Activated CD8-positive, alpha-beta T cell treated with anti-CD3 and anti-CD28 coated beads, Interleukin-2, amount 10 ng/mL, durations not matched to agents 7 days and 5 days (primary cell): ENCODE data around the gene TMEM39A. TPM values are rescaled to one million over a fixed set of nuclear protein-coding genes. Genes with fewer than 3 reads are reported as not detected.

Source experiments
- ATAC-seq: fragments of 150-1000 bp; cut with Tn5 transposase; one replicate; pipeline ENCODE4 v1.10.0; 2021; ENCODE audit warnings: moderate library complexity
- CTCF ChIA-PET: fragments of 350-600 bp; sonication (Branson Sonifier 250); formaldehyde crosslinking; loops from one replicate; lab custom pipeline; 2021; ENCODE audit warnings: antibody characterized with exemption; lab: Charles Lee
- POLR2A ChIA-PET: fragments of 350-600 bp; sonication (Branson Sonifier 250); formaldehyde crosslinking; loops from one replicate; lab custom pipeline; 2021; ENCODE audit warnings: antibody characterized with exemption; lab: Charles Lee
- DNase-seq: peaks from one replicate; pipeline ENCODE4 v3.0.0-alpha.2; 2020
- H3K27ac Mint-ChIP-seq: one replicate; pipeline ENCODE4 v1.8.0; 2021; ENCODE audit warnings: mild to moderate bottlenecking, mixed read lengths
- H3K27me3 Mint-ChIP-seq: one replicate; pipeline ENCODE4 v1.8.0; 2021; ENCODE audit warnings: low read depth, mixed read lengths
- H3K36me3 Mint-ChIP-seq: one replicate; pipeline ENCODE4 v1.8.0; 2021; ENCODE audit warnings: low read depth, mixed read lengths
- H3K4me1 Mint-ChIP-seq: one replicate; pipeline ENCODE4 v1.8.0; 2021; ENCODE audit warnings: low read depth, mixed read lengths
- H3K4me3 Mint-ChIP-seq: one replicate; pipeline ENCODE4 v1.8.0; 2021; ENCODE audit warnings: mild to moderate bottlenecking, mixed read lengths
- H3K9me3 Mint-ChIP-seq: one replicate; pipeline ENCODE4 v1.8.0; 2022; ENCODE audit warnings: mixed read lengths; ENCODE audit not compliant: insufficient read depth
- total RNA-seq, 2 experiments: library from RNA; stranded (reverse); gene quantifications; one replicate each; pipeline ENCODE4 v1.2.3, GENCODE V29; 2021

Gene TMEM39A
- total RNA-seq, 2 experiments from 2014 or later: 30.5 to 31.2 TPM

DNA sequence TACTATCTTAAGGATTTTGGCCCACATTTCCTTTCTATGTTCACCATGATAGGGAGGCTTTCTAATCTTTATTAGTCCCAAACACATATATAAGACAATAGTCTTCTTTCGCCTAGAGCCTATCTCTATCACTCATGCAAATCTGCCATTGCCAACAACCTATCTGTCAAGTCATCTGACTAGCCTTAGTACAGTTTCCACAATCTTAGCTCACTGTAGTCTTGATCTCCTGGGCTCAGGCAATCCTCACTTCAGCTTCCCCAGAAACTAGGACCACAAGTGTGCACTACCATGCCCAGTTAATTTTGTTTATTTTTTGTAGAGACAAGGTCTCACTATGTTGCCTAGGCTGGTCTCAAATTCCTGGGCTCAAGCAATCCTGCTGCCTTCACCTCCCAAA is 6.9 kb downstream of the TMEM39A start:
- peaks cover 10% of the 10 kb centered on the region for H3K4me1 Mint-ChIP-seq
- no peak overlapping the region for H3K4me3 Mint-ChIP-seq
- peaks cover 61% of the 10 kb centered on the region for H3K36me3 Mint-ChIP-seq
- ChIA-PET CTCF (no interaction called here), POLR2A (no interaction called here)
- DNase-seq (no peak), ATAC-seq (no peak)
- no peak overlapping the region for H3K27ac Mint-ChIP-seq
- no peaks in the 10 kb centered on the region for H3K9me3 Mint-ChIP-seq
- no peaks in the 10 kb centered on the region for H3K27me3 Mint-ChIP-seq

DNA sequence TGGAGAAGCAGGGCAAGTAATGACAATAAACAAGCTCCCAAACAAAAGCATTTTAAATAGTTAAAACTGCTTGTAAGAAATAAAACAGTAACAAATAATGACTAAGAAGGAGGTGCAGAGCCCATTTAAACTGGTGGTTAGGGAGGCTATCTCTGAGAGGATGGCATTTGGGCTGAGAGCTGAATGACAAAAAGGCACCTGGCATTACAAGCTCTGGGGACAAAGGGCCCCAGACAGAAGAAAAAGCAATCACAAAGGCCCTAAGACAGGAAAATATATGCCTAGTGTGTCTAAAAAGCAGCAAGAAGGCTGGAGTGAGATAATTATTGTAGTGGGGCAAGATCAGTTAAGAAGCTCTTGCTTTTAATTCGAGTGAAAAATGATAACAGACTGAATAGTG is 9.6 kb downstream of the TMEM39A start:
- Mint-ChIP-seq H3K9me3 (no peaks in the 10 kb centered on the region), H3K4me3 (no peak overlapping the region), H3K27ac (no peak overlapping the region), H3K27me3 (no peaks in the 10 kb centered on the region), H3K4me1 (no peaks in the 10 kb centered on the region), H3K36me3 (peaks cover 54% of the 10 kb centered on the region)
- POLR2A ChIA-PET: interaction anchor here (1.6 kb wide), 1 partner anchor 10 kb away, joined by 6 read pairs; the partner anchor contains the start of gene TMEM39A
- CTCF ChIA-PET: no interaction called here
- ATAC-seq (no peak), DNase-seq (no peak)

DNA sequence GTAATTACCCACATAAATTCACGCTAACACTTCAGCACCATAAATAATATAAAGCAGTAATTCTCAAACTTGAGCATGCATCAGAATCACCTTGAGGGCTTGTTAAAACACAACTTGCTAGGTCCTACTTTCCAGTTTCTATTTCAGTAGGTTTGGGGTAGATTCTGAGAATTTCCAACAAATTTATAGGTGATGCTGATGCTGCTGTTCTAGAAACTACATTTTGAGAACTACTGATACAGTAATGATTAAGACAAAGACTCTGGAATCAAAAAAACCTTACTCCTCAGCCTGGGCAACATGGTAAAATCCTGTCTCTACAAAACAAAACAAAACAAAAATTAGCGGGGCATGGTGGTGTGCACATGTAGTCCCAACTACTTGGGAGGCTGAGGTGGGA is 18.8 kb downstream of the TMEM39A start:
- DNase-seq (no peak), ATAC-seq (no peak)
- no peaks in the 10 kb centered on the region for H3K27me3 Mint-ChIP-seq
- H3K4me3 Mint-ChIP-seq: no peak overlapping the region
- ChIA-PET POLR2A (no interaction called here), CTCF (no interaction called here)
- peaks cover 60% of the 10 kb centered on the region for H3K36me3 Mint-ChIP-seq
- no peaks in the 10 kb centered on the region for H3K9me3 Mint-ChIP-seq
- H3K4me1 Mint-ChIP-seq: peaks cover 8% of the 10 kb centered on the region
- no peak overlapping the region for H3K27ac Mint-ChIP-seq

DNA sequence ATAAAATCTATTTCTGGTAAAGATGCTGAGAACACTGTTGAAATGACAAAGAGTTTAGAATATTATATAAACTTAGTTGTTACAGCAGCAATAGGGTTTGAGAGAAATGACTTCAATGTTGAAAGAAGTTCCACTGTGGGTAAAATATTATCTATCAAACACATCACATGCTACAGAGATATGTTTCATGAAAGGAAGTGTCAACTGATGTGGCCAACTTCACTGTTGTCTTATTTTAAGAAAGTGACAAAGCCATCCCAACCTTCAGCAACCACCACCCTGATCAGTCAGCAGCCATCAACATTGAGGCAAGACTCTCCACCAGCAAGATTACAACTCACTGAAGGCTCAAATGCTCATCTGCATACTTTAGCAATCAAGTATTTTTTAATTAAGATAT is 20.2 kb downstream of the TMEM39A start:
- H3K4me1 Mint-ChIP-seq: peaks cover 8% of the 10 kb centered on the region
- H3K27me3 Mint-ChIP-seq: no peaks in the 10 kb centered on the region
- no peak overlapping the region for H3K27ac Mint-ChIP-seq
- CTCF ChIA-PET: no interaction called here
- peaks cover 63% of the 10 kb centered on the region for H3K36me3 Mint-ChIP-seq
- POLR2A ChIA-PET: no interaction called here
- ATAC-seq (no peak), DNase-seq (no peak)
- H3K9me3 Mint-ChIP-seq: no peaks in the 10 kb centered on the region
- no peak overlapping the region for H3K4me3 Mint-ChIP-seq

DNA sequence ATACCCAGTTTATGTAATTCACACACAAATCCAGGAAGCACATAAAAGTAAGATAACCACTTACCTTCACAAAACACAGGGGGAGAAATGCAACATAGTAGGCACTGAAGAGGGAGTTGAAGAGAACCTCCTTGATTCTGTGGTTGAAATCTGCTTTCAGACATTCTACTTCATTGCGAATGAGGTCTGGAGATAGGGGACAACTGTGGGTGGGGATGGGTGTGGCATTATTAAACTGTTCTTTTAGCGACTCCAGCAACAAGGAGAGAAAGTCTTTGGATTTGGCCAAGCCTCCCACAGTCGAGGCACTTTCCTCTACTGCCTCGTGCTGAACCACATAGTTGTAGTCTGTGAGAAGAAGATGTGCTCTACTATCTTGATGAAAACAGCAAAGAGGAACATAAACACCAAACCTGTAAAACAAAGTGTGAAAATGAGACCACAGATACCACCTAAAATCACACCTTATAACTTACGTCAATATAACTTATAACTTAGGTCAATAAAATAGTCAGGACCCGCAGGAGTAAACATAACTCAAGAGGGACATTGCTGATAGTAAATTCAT is 25.6 kb downstream of the TMEM39A start:
- ATAC-seq (no peak), DNase-seq (no peak)
- Mint-ChIP-seq H3K27ac (no peak overlapping the region), H3K4me3 (no peak overlapping the region), H3K36me3 (peaks cover 76% of the 10 kb centered on the region), H3K4me1 (no peaks in the 10 kb centered on the region), H3K9me3 (no peaks in the 10 kb centered on the region), H3K27me3 (no peaks in the 10 kb centered on the region)
- POLR2A ChIA-PET: interaction anchor here (0.6 kb wide), 2 partner anchors 42 to 778 kb away, joined by 3 read pairs; no protein-coding TSS in a partner anchor
- CTCF ChIA-PET: no interaction called here

DNA sequence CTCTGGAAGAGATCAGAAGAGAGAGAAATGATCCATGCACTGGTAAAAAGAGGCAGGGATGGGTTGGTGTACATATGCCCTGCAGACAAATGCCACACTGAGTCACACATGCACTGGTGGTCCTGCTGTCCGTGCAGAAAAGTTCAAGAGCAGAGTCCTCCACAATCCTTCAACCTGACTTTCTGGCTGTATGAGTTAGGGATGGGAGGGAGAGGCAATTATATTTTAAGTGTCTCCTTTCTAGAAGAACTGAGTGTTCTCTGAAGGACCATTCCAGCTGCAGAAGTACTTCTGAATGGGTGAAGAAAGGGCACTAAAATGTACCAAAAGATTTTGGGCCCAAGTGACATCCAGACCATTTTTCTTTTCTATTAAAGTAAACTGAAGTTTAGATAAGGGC is 26.4 kb downstream of the TMEM39A start:
- DNase-seq (no peak), ATAC-seq (no peak)
- no peak overlapping the region for H3K27ac Mint-ChIP-seq
- POLR2A ChIA-PET: interaction anchor here (0.6 kb wide), 1 partner anchor 42 kb away, joined by 3 read pairs; no protein-coding TSS in a partner anchor
- no peaks in the 10 kb centered on the region for H3K27me3 Mint-ChIP-seq
- CTCF ChIA-PET: interaction anchor here (1.1 kb wide), 1 partner anchor 163 kb away, joined by 3 read pairs; no protein-coding TSS in a partner anchor
- H3K4me1 Mint-ChIP-seq: no peaks in the 10 kb centered on the region
- H3K36me3 Mint-ChIP-seq: peaks cover 72% of the 10 kb centered on the region
- H3K9me3 Mint-ChIP-seq: no peaks in the 10 kb centered on the region
- H3K4me3 Mint-ChIP-seq: no peak overlapping the region

DNA sequence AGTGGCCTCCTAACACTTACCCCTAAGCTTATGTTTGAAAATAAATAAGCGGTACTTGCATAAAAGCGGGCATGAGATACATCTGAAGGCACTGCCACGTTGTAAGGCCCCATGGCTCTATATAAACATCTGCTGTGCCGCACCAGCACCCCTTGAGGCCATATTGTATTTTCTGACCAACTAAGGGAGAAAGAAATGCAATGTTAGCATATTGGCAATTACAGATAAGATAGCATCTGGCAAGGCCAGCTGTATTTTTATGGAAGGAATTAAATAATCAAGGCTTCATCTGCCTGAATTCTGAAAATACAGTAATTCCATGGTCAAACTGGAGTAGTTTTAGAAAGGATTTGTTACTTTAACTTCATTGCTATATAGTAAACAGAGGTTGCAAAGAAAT is 28.7 kb downstream of the TMEM39A start:
- peaks cover 73% of the 10 kb centered on the region for H3K36me3 Mint-ChIP-seq
- H3K4me3 Mint-ChIP-seq: no peak overlapping the region
- ChIA-PET CTCF (no interaction called here), POLR2A (no interaction called here)
- no peak for DNase-seq
- no peaks in the 10 kb centered on the region for H3K27me3 Mint-ChIP-seq
- ATAC-seq: no peak
- no peak overlapping the region for H3K27ac Mint-ChIP-seq
- no peaks in the 10 kb centered on the region for H3K4me1 Mint-ChIP-seq
- H3K9me3 Mint-ChIP-seq: no peaks in the 10 kb centered on the region

DNA sequence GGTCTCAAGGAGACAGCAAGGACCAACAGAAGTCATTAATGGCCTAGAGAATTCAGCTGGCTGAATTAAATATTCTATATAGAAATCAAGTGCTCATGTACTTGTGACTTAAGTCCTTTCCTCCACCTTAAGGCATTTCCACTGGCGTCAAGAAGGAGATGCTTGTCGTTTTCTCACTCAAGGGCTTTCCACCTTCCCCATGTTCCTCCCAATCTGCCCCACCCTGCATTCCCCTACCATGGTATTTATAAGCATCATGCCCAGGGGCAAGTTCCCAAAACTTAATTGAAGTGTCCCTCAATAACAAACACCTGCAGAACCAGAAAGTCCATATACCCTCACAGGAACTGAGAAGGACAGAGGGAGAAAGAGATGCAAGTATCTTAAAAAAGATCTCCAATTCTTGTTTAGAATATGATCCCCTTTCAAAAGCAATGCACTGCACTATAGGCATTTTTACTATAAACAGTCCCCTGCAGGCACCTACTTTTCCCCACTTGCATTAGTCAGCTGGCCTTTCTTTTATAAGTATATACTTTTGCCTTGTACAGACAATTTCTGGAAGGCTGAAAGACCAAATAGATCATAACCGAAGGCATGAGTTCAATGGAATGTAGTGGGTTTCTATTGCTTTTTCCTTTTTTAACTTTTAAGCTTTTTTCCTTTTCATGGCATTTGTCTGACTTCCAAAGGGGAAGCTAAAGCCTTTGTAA is 29.6 kb downstream of the TMEM39A start:
- H3K4me3 Mint-ChIP-seq: no peak overlapping the region
- no peaks in the 10 kb centered on the region for H3K4me1 Mint-ChIP-seq
- H3K27ac Mint-ChIP-seq: no peak overlapping the region
- DNase-seq (no peak), ATAC-seq (no peak)
- H3K36me3 Mint-ChIP-seq: peaks cover 81% of the 10 kb centered on the region
- CTCF ChIA-PET: no interaction called here
- no peaks in the 10 kb centered on the region for H3K27me3 Mint-ChIP-seq
- H3K9me3 Mint-ChIP-seq: peaks cover 8% of the 10 kb centered on the region
- POLR2A ChIA-PET: no interaction called here

DNA sequence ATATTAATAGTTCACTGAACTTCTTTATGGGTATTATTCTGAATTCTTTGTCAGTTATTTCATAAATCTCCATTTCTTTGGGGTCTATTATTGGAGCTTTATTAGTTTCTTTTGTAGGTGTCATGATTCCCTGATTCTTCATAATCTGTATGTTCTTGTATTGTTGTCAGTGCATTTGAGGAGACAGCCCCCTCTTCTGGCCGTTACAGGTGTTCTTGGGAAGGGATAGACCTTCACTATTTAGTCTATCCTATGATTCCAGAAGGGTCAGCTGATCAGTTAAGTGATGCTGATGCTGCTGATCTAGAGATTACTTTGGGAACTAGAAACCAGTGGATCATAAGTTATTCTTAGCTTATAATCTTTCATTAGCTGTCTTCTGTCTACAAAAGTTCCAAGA is 34.9 kb downstream of the TMEM39A start:
- H3K4me1 Mint-ChIP-seq: no peaks in the 10 kb centered on the region
- ChIA-PET CTCF (interaction anchor here (0.8 kb wide), 1 partner anchor 13 kb away, joined by 3 read pairs; no protein-coding TSS in a partner anchor), POLR2A (no interaction called here)
- peaks cover 33% of the 10 kb centered on the region for H3K9me3 Mint-ChIP-seq
- peaks cover 58% of the 10 kb centered on the region for H3K36me3 Mint-ChIP-seq
- no peak overlapping the region for H3K4me3 Mint-ChIP-seq
- ATAC-seq (no peak), DNase-seq (no peak)
- H3K27ac Mint-ChIP-seq: no peak overlapping the region
- H3K27me3 Mint-ChIP-seq: no peaks in the 10 kb centered on the region

DNA sequence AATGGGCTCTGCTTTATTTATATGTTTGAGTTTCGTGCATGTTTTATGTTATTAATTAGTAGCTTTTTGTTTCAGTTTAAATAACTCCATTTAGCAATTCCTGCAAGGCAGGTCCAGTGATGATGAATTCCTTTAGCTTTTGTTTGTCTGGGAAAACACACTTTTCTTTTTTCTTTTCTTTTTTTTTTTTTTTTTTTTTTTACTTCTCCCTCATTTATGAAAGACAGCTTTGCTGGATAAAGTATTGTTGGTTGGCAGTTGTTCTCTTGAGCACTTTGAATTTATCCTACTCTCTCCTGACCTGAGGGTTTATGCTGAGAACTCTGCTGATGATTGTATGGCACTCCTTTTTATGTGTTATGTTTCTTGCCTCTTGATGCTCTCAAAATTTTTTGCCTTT is 35.7 kb downstream of the TMEM39A start:
- Mint-ChIP-seq H3K4me3 (no peak overlapping the region), H3K9me3 (peaks cover 33% of the 10 kb centered on the region), H3K4me1 (no peaks in the 10 kb centered on the region), H3K27ac (no peak overlapping the region), H3K27me3 (no peaks in the 10 kb centered on the region), H3K36me3 (peaks cover 50% of the 10 kb centered on the region)
- ChIA-PET CTCF (no interaction called here), POLR2A (no interaction called here)
- no peak for DNase-seq
- ATAC-seq: no peak

DNA sequence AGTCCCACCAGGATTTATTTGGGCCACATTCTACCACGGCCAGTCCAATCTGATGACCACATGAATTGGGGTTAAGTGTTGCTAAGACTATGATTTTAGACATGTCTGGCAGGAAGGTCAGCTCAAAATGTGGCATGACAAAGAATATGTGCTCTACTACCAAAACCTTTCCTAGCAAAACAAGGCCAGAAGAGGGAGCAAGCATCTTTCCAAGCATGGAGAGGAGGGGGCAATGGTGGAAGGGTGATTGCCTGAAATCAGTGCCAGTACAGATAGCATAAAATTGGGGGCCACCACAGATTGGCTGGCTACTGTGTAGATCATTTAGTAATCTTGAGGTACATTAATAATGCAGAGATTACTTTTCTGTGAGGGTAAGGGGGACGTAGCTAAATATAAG is 43.2 kb downstream of the TMEM39A start:
- H3K9me3 Mint-ChIP-seq: no peaks in the 10 kb centered on the region
- no peak overlapping the region for H3K4me3 Mint-ChIP-seq
- POLR2A ChIA-PET: no interaction called here
- H3K4me1 Mint-ChIP-seq: peaks cover 10% of the 10 kb centered on the region
- no peak for DNase-seq
- CTCF ChIA-PET: interaction anchor here (1.2 to 2.3 kb wide), 2 partner anchors 22 to 260 kb away, joined by 3 to 8 read pairs; no protein-coding TSS in a partner anchor
- ATAC-seq: no peak
- no peak overlapping the region for H3K27ac Mint-ChIP-seq
- no peaks in the 10 kb centered on the region for H3K36me3 Mint-ChIP-seq
- no peaks in the 10 kb centered on the region for H3K27me3 Mint-ChIP-seq

DNA sequence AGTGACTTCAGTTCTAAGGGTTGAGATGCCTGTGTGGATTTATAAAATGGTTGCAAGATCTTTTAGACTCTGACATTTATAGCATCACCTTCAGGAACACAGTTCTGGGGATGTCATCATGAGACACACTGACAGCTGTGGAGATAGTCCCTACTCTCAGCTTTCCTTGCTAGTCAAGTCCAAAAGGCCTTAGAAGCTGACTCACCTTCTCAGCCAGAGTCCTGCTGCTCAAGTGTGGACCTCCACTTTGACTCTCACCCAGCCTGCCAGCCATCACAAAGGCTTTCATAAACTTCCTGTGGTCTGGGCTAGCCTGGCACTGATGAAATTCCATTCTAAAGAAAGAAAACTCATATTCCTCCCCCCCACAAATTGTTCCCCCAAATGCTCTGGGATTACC is 44.8 kb downstream of the TMEM39A start:
- H3K36me3 Mint-ChIP-seq: no peaks in the 10 kb centered on the region
- H3K4me1 Mint-ChIP-seq: peaks cover 13% of the 10 kb centered on the region
- H3K4me3 Mint-ChIP-seq: no peak overlapping the region
- ChIA-PET POLR2A (no interaction called here), CTCF (no interaction called here)
- no peak overlapping the region for H3K27ac Mint-ChIP-seq
- DNase-seq (no peak), ATAC-seq (no peak)
- no peaks in the 10 kb centered on the region for H3K27me3 Mint-ChIP-seq
- no peaks in the 10 kb centered on the region for H3K9me3 Mint-ChIP-seq
